Neural progenitor cell (in vitro differentiated cells): ENCODE data around the gene SIAH2. TPM values are rescaled to one million over a fixed set of nuclear protein-coding genes. Genes with fewer than 3 reads are reported as not detected.
"Not testable (repeated sequence)": the region's sequence is repeated elsewhere in the genome, so short reads cannot be mapped to it uniquely, and the experiment has no call there.

Experiments
- DNase-seq: peaks from one replicate; pipeline ENCODE4 v3.0.0-alpha.2; 2016; ENCODE audit warnings: low spot score
- H2AFZ ChIP-seq: fragments of 200-600 bp; sonication (generic); replicated peaks from 2 replicates; pipeline ENCODE4 v1.6.1; 2016; ENCODE audit warnings: antibody characterized with exemption
- H3F3A ChIP-seq: fragments of 200-600 bp; sonication (generic); 2 replicates; pipeline ENCODE4 v1.6.1; 2016; ENCODE audit warnings: antibody characterized with exemption, low read depth
- H3K27ac ChIP-seq: fragments of 200-600 bp; sonication (generic); 2 replicates; pipeline ENCODE4 v1.5.1; 2016; ENCODE audit warnings: mild to moderate bottlenecking
- H3K27me3 ChIP-seq: fragments of 200-600 bp; sonication (generic); 2 replicates; pipeline ENCODE4 v1.6.1; 2016; ENCODE audit warnings: mild to moderate bottlenecking, moderate library complexity
- H3K36me3 ChIP-seq: fragments of 200-600 bp; sonication (generic); 2 replicates; pipeline ENCODE4 v1.5.1; 2016
- H3K4me1 ChIP-seq: fragments of 200-600 bp; sonication (generic); 2 replicates; pipeline ENCODE4 v1.6.1; 2016; ENCODE audit warnings: mixed run types
- H3K4me2 ChIP-seq: fragments of 200-600 bp; sonication (generic); 2 replicates; pipeline ENCODE4 v1.6.1; 2016
- H3K4me3 ChIP-seq: fragments of 200-600 bp; sonication (generic); 2 replicates; pipeline ENCODE4 v1.5.1; 2016
- H3K79me2 ChIP-seq: fragments of 200-600 bp; sonication (generic); 2 replicates; pipeline ENCODE4 v1.6.1; 2016; ENCODE audit warnings: low read depth
- H3K9ac ChIP-seq: fragments of 200-600 bp; sonication (generic); 2 replicates; pipeline ENCODE4 v1.6.1; 2016
- H3K9me3 ChIP-seq: fragments of 200-600 bp; sonication (generic); 2 replicates; pipeline ENCODE4 v1.5.1; 2016; ENCODE audit warnings: low read depth
- H4K20me1 ChIP-seq: fragments of 200-600 bp; sonication (generic); 2 replicates; pipeline ENCODE4 v1.6.1; 2016; ENCODE audit warnings: low read depth
- H3K27ac Mint-ChIP-seq: 3 replicates; pipeline ENCODE4 v1.8.0; 2021; ENCODE audit warnings: mixed read lengths
- H3K27me3 Mint-ChIP-seq: 2 replicates; pipeline ENCODE4 v1.8.0; 2022; ENCODE audit warnings: low read depth, mild to moderate bottlenecking, inconsistent platforms, moderate library complexity, mixed read lengths; ENCODE audit not compliant: insufficient read depth
- H3K36me3 Mint-ChIP-seq: 3 replicates; pipeline ENCODE4 v1.8.0; 2021; ENCODE audit warnings: mixed read lengths
- H3K4me1 Mint-ChIP-seq: 3 replicates; pipeline ENCODE4 v1.8.0; 2021; ENCODE audit warnings: mixed read lengths
- H3K4me3 Mint-ChIP-seq: 3 replicates; pipeline ENCODE4 v1.8.0; 2021; ENCODE audit warnings: mild to moderate bottlenecking, moderate library complexity, mixed read lengths
- H3K9me3 Mint-ChIP-seq: 3 replicates; pipeline ENCODE4 v1.8.0; 2020; ENCODE audit warnings: mixed read lengths
- EZH2 ChIP-seq: fragments of 200-600 bp; sonication (generic); IDR thresholded peaks from 2 replicates; pipeline ENCODE4 v1.6.1; 2017; ENCODE audit warnings: antibody characterized with exemption, mild to moderate bottlenecking, moderate library complexity
- EZH2phosphoT487 ChIP-seq: fragments of 200-600 bp; sonication (generic); IDR thresholded peaks from 2 replicates; pipeline ENCODE4 v1.6.1; 2017; ENCODE audit warnings: antibody characterized with exemption
- total RNA-seq: library from RNA; depleted of rRNA; stranded (reverse); fragments of >200 nt; gene quantifications from 2 replicates; pipeline ENCODE4 v1.2.3, GENCODE V29; 2015; ENCODE audit warnings: low replicate concordance
- TF ChIP-seq, protein P1 (sequence below): fragments of 200-600 bp; sonication (generic); IDR thresholded peaks from 2 replicates; pipeline ENCODE4 v1.5.1; 2017; ENCODE audit warnings: antibody characterized with exemption, mild to moderate bottlenecking

The SIAH2 gene
- total RNA-seq, 1 donor from 2014 or later: 14.6 TPM

DNA sequence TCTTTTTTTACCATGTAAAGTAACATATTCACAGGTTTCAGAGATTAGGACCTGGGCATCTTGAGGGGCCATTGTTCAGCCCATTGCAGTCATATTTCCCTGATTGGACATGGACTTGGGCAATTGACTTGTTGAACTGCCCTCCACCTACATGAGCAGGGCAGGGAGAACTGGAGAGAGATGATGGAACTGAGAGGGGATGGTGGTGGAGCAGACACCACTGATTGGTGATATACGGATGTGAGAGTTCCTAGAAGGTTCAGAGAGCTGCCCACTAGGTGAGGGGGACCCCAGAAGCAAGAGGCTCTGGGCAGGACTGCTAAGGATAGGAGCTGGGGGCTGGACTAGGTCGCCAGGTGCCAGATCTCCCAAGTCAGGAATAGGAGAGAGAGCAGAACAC lies 37.8 kb upstream of the SIAH2 start:
- Histone ChIP-seq H4K20me1 (no peaks in the 10 kb centered on the region), H3K9me3 (no peaks in the 10 kb centered on the region), H3K27me3 (no peaks in the 10 kb centered on the region), H3K36me3 (no peaks in the 10 kb centered on the region), H3K79me2 (no peaks in the 10 kb centered on the region), H3K9ac (no peak overlapping the region), H3F3A (peaks cover 47% of the 10 kb centered on the region), H3K4me3 (no peak overlapping the region), H3K27ac (no peak overlapping the region), H3K4me2 (no peak overlapping the region), H2AFZ (no peak overlapping the region), H3K4me1 (peaks cover 42% of the 10 kb centered on the region)
- peak overlapping the region; percentile 29 for H3K27ac Mint-ChIP-seq
- no peaks in the 10 kb centered on the region for H3K36me3 Mint-ChIP-seq
- no peak overlapping the region for H3K4me3 Mint-ChIP-seq
- no peaks in the 10 kb centered on the region for H3K9me3 Mint-ChIP-seq
- TF ChIP-seq, protein P1, sequence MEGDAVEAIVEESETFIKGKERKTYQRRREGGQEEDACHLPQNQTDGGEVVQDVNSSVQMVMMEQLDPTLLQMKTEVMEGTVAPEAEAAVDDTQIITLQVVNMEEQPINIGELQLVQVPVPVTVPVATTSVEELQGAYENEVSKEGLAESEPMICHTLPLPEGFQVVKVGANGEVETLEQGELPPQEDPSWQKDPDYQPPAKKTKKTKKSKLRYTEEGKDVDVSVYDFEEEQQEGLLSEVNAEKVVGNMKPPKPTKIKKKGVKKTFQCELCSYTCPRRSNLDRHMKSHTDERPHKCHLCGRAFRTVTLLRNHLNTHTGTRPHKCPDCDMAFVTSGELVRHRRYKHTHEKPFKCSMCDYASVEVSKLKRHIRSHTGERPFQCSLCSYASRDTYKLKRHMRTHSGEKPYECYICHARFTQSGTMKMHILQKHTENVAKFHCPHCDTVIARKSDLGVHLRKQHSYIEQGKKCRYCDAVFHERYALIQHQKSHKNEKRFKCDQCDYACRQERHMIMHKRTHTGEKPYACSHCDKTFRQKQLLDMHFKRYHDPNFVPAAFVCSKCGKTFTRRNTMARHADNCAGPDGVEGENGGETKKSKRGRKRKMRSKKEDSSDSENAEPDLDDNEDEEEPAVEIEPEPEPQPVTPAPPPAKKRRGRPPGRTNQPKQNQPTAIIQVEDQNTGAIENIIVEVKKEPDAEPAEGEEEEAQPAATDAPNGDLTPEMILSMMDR: no peak
- peaks cover 2% of the 10 kb centered on the region for H3K27me3 Mint-ChIP-seq
- H3K4me1 Mint-ChIP-seq: peaks cover 22% of the 10 kb centered on the region
- DNase-seq: no peak

DNA sequence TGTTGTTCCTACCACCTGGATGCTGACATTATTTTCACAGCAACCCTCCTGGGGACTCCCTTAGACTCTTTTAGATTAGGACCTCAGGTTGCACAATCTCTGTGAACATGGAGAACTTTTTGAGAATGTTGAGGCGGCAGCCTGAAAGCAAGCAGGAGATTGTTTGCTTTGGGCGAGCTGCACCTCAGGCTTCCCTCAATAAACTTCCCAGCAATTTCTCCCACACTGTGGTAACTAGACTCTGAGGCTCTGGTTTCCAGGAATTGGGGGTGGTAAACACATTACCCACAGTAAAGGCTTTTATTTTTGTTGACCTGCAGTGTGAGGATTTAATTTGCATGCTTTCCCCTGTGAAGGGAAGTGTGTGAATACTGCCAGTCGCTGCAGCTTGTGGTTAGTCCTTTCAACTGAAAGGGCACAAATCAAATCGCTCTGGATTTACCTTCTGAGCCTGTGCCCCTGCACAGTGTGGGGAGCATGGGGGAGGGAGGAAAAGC lies 35.2 kb upstream of the SIAH2 start:
- Histone ChIP-seq H3K9ac (no peak overlapping the region), H3K9me3 (no peaks in the 10 kb centered on the region), H3K4me2 (peak overlapping the region; percentile 59), H4K20me1 (no peaks in the 10 kb centered on the region), H3K36me3 (no peaks in the 10 kb centered on the region), H3K27ac (peak overlapping the region; percentile 50), H2AFZ (peak overlapping the region; percentile 45), H3F3A (peaks cover 29% of the 10 kb centered on the region), H3K27me3 (no peaks in the 10 kb centered on the region), H3K79me2 (no peaks in the 10 kb centered on the region), H3K4me1 (peaks cover 33% of the 10 kb centered on the region), H3K4me3 (peak overlapping the region; percentile 2)
- Mint-ChIP-seq H3K9me3 (no peaks in the 10 kb centered on the region), H3K4me3 (peak overlapping the region; percentile 52), H3K27ac (peak overlapping the region; percentile 50), H3K4me1 (peaks cover 21% of the 10 kb centered on the region), H3K27me3 (peaks cover 2% of the 10 kb centered on the region), H3K36me3 (no peaks in the 10 kb centered on the region)
- no peak for TF ChIP-seq EZH2
- TF ChIP-seq EZH2phosphoT487: no peak
- TF ChIP-seq, protein P1: no peak
- DNase-seq: peak; percentile 64

DNA sequence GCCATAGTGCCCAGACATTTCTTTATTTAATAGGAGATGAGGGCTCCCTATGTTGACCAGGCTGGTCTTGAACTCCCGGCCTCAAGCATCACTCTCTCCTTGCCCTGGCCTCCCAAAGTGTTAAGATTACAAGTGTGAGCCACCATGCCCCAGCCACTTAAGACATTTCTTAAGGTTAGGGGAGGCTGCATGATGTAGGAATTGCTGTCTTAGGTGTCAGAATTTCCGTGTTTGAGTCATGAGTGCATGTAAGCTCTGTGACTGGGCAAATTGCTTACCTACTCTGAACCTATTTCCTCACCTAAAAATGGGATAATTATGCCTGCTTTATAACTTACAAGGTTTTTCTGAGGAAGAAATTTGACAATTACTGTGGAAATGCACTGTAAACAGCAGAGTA lies 34.2 kb upstream of the SIAH2 start:
- H3K9ac ChIP-seq: no peak overlapping the region
- H4K20me1 ChIP-seq: no peaks in the 10 kb centered on the region
- TF ChIP-seq, protein P1: no peak
- TF ChIP-seq EZH2phosphoT487 (no peak), EZH2 (no peak)
- peaks cover 33% of the 10 kb centered on the region for H3K4me1 ChIP-seq
- DNase-seq: no peak
- H3K4me3 Mint-ChIP-seq: no peak overlapping the region
- H3K79me2 ChIP-seq: no peaks in the 10 kb centered on the region
- H3K4me1 Mint-ChIP-seq: peaks cover 21% of the 10 kb centered on the region
- H3K27me3 Mint-ChIP-seq: peaks cover 2% of the 10 kb centered on the region
- H3K9me3 ChIP-seq: no peaks in the 10 kb centered on the region
- no peaks in the 10 kb centered on the region for H3K36me3 ChIP-seq
- no peak overlapping the region for H2AFZ ChIP-seq
- no peak overlapping the region for H3K27ac ChIP-seq
- H3K4me3 ChIP-seq: no peak overlapping the region
- no peak overlapping the region for H3K4me2 ChIP-seq
- no peaks in the 10 kb centered on the region for H3K27me3 ChIP-seq
- H3K9me3 Mint-ChIP-seq: no peaks in the 10 kb centered on the region
- no peaks in the 10 kb centered on the region for H3K36me3 Mint-ChIP-seq
- peaks cover 29% of the 10 kb centered on the region for H3F3A ChIP-seq
- no peak overlapping the region for H3K27ac Mint-ChIP-seq

DNA sequence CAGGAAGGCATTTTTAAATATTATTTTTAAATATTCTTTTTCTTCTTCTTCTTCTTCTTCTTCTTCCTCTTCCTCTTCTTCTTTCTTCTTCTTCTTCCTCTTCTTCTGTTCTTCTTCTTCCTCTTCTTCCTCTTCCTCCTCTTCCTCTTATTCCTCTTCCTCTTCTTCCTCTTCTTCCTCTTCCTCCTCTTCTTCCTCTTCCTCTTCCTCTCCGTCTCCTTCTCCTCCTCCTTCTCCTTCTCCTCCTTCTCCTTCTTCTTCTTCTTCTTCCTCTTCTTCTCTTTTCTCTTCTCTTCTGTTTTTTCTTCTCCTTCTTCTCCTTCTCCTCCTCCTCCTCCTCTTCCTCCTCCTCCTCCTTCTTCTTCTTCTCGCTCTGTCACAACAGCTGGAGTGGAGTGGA lies 33.6 kb upstream of the SIAH2 start:
- not testable (repeated sequence) for H3K79me2 ChIP-seq, H2AFZ ChIP-seq, H3K9me3 ChIP-seq, DNase-seq, H3K9ac ChIP-seq, H4K20me1 ChIP-seq, H3K9me3 Mint-ChIP-seq, H3K27me3 Mint-ChIP-seq, H3K27ac ChIP-seq, H3K4me2 ChIP-seq, H3K27me3 ChIP-seq, H3K36me3 ChIP-seq, H3K36me3 Mint-ChIP-seq, H3K4me3 Mint-ChIP-seq, H3K4me3 ChIP-seq, H3K27ac Mint-ChIP-seq
- H3K4me1 Mint-ChIP-seq: peaks cover 22% of the 10 kb centered on the region
- peaks cover 33% of the 10 kb centered on the region for H3K4me1 ChIP-seq
- peaks cover 29% of the 10 kb centered on the region for H3F3A ChIP-seq
